Measurements from ENCODE around the gene TXNDC12.
"Not testable (repeated sequence)": the region's sequence is repeated elsewhere in the genome, so short reads cannot be mapped to it uniquely, and the experiment has no call there.

The TXNDC12 gene

GRCh38 chr1:52008071-52008809 is 46.8 kb downstream of the TXNDC12 start:
- H3K4me3 ChIP-seq (ENCODE audit: control insufficient read depth, low read depth, low read length), result no peak overlapping the region
- TF ChIP-seq CTCF (IDR thresholded peaks at IDR 0.05; ENCODE audit: control insufficient read depth, insufficient read depth, low read depth, low read length, missing control alignments), result no peak
- DNase-seq (ENCODE audit: low read depth), result no peak

- DNase-seq (ENCODE audit: low read depth), result no peak
- TF ChIP-seq CTCF (IDR thresholded peaks at IDR 0.05; ENCODE audit: control insufficient read depth, insufficient read depth, low read depth, low read length, missing control alignments), result no peak
- no peak overlapping the region for H3K4me3 ChIP-seq (ENCODE audit: control insufficient read depth, low read depth, low read length)
Observed at GRCh38 chr1:52007215-52008002, 47.6 kb downstream of the TXNDC12 start.

GRCh38 chr1:52006081-52006553 is 48.9 kb downstream of the TXNDC12 start:
- DNase-seq (ENCODE audit: low read depth); H3K4me3 ChIP-seq (ENCODE audit: control insufficient read depth, low read depth, low read length): not testable (repeated sequence)

GRCh38 chr1:52005548-52005947 is 49.4 kb downstream of the TXNDC12 start:
- peak; percentile 72 for DNase-seq (ENCODE audit: low read depth)
- H3K4me3 ChIP-seq (ENCODE audit: control insufficient read depth, low read depth, low read length), result not testable (repeated sequence)

- DNase-seq (ENCODE audit: low read depth), result no peak
- TF ChIP-seq CTCF (IDR thresholded peaks at IDR 0.05; ENCODE audit: control insufficient read depth, insufficient read depth, low read depth, low read length, missing control alignments), result no peak
- no peak overlapping the region for H3K4me3 ChIP-seq (ENCODE audit: control insufficient read depth, low read depth, low read length)
Observed at GRCh38 chr1:52003877-52004276, 51.1 kb downstream of the TXNDC12 start.

- peak; percentile 80 for DNase-seq (ENCODE audit: low read depth)
- no peak overlapping the region for H3K4me3 ChIP-seq (ENCODE audit: control insufficient read depth, low read depth, low read length)
- peak; percentile 89 for TF ChIP-seq CTCF (IDR thresholded peaks at IDR 0.05; ENCODE audit: control insufficient read depth, insufficient read depth, low read depth, low read length, missing control alignments)
Observed at GRCh38 chr1:52002038-52002917, 52.7 kb downstream of the TXNDC12 start.

GRCh38 chr1:51998701-51999100 is 56.3 kb downstream of the TXNDC12 start:
- H3K4me3 ChIP-seq (ENCODE audit: control insufficient read depth, low read depth, low read length), result no peak overlapping the region
- TF ChIP-seq CTCF (IDR thresholded peaks at IDR 0.05; ENCODE audit: control insufficient read depth, insufficient read depth, low read depth, low read length, missing control alignments), result no peak
- no peak for DNase-seq (ENCODE audit: low read depth)

All from AG09309 (cell line).